Keratinocyte (primary cell): ENCODE data around the gene JPH2.

ENCODE experiments used
- CTCF ChIP-seq, 3 experiments: IDR thresholded peaks in 1 of 3; conservative IDR thresholded peaks in 1 of 3; optimal IDR thresholded peaks in 1 of 3; 2 replicates in 2 of 3; 3 replicates in 1 of 3; pipeline versions ENCODE3 to v1.5.1; 2011; ENCODE audit warnings: low read length in 3 of 3, mild to moderate bottlenecking in 3 of 3, moderate library complexity in 2 of 3, control low read depth in 1 of 3, inconsistent platforms in 1 of 3; ENCODE audit not compliant: insufficient read depth in 2 of 3; ENCODE audit errors: extremely low read depth in 1 of 3
- EZH2 ChIP-seq: IDR thresholded peaks from one replicate; pipeline ENCODE4 v1.6.1; 2012; ENCODE audit warnings: inconsistent platforms, mild to moderate bottlenecking, low read length, moderate library complexity

GRCh38 chr20:44137266-44137801 is 49.7 kb downstream of the JPH2 start:
- TF ChIP-seq CTCF (optimal IDR thresholded peaks at IDR 0.05 in 1 of 3, IDR thresholded peaks at IDR 0.05 in 1 of 3, conservative IDR thresholded peaks at IDR 0.05 in 1 of 3; ENCODE audit: extremely low read depth in 1 of 3, insufficient read depth in 2 of 3, low read length in 3 of 3) (no peak), EZH2 (no peak)
